Islet of Langerhans (tissue), 1 donor: Measurements from ENCODE around the gene OR4C45.
"Not testable (repeated sequence)": the region's sequence is repeated elsewhere in the genome, so short reads cannot be mapped to it uniquely, and the experiment has no call there.

Experiments used
- FAIRE-seq: peaks from one replicate; lab custom pipeline; 2011; peaks lifted over from hg19 to GRCh38; lab: Jason Lieb, UNC

OR4C45 gene

GRCh38 chr11:50032574-50032973 is at the start of gene OR4C45:
Gene OR4C45, plus strand, starts transcription at chr11:50032874.
- no peak for FAIRE-seq

- no peak for FAIRE-seq
Measured at GRCh38 chr11:49995565-49995964, 37.1 kb upstream of the OR4C45 start.

DNA sequence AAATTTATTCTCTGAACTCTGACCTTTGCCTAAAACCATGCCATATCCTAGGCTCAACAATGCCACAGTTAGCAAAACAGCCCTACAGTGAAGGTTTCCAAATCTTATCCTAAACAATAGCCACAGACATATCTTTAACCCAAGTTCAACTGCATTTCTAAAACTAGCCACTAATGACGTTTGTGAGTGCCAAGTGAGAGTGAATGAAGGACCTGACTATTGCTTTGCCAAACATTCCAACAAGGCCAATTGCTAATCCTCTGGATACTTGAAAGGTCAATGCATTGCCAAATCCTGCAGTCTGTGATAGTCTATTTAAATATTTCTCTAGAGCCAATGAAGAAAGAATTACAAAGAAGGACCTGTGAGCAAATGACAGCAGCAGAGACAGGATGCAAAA is 2.5 kb upstream of the OR4C45 start:
- no peak for FAIRE-seq

DNA sequence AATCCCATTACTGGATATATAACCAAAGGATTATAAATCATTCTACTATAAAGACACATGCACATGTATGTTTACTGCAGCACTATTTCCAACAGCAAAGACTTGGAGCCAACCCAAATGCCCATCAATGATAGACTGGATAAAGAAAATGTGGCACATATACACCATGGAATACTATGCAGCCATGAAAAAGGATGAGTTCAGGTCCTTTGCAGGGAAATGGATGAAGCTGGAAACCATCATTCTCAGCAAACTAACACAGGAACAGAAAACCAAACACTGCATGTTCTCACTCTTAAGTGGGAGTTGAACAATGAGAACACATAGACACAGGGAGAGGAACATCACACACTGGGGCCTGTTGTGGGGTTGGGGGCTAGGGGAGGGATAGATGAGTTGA is 3.6 kb downstream of the OR4C45 start:
- not testable (repeated sequence) for FAIRE-seq

- no peak for FAIRE-seq
Measured at GRCh38 chr11:50037251-50037650, 4.6 kb downstream of the OR4C45 start.

- no peak for FAIRE-seq
Measured at GRCh38 chr11:50044647-50045046, 12.0 kb downstream of the OR4C45 start.

- not testable (repeated sequence) for FAIRE-seq
Measured at GRCh38 chr11:50063056-50063455, 30.4 kb downstream of the OR4C45 start.

DNA sequence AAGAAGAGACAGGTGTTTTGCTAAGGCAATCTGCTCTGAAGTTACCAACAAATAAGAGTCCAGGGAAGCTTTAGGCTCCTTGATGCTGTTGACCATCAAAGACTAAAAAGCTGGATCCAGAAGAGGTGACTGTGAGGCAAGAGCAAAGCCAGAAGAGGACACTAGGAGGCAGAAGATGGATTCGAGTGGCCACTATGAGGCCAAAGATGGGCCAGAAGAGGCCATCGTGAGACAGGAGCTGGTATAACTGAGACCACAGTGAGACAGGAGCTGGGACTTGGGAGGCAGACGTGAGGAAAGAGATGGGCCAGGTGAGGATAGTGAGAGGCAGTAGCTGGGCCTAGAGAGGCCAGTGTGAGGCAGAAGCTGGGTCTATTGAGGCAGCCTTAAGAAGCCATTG is 37.7 kb downstream of the OR4C45 start:
- no peak for FAIRE-seq

GRCh38 chr11:50071584-50072225 is 39.0 kb downstream of the OR4C45 start:
- FAIRE-seq = no peak

- no peak for FAIRE-seq
Measured at GRCh38 chr11:50072226-50073112, 39.8 kb downstream of the OR4C45 start.

DNA sequence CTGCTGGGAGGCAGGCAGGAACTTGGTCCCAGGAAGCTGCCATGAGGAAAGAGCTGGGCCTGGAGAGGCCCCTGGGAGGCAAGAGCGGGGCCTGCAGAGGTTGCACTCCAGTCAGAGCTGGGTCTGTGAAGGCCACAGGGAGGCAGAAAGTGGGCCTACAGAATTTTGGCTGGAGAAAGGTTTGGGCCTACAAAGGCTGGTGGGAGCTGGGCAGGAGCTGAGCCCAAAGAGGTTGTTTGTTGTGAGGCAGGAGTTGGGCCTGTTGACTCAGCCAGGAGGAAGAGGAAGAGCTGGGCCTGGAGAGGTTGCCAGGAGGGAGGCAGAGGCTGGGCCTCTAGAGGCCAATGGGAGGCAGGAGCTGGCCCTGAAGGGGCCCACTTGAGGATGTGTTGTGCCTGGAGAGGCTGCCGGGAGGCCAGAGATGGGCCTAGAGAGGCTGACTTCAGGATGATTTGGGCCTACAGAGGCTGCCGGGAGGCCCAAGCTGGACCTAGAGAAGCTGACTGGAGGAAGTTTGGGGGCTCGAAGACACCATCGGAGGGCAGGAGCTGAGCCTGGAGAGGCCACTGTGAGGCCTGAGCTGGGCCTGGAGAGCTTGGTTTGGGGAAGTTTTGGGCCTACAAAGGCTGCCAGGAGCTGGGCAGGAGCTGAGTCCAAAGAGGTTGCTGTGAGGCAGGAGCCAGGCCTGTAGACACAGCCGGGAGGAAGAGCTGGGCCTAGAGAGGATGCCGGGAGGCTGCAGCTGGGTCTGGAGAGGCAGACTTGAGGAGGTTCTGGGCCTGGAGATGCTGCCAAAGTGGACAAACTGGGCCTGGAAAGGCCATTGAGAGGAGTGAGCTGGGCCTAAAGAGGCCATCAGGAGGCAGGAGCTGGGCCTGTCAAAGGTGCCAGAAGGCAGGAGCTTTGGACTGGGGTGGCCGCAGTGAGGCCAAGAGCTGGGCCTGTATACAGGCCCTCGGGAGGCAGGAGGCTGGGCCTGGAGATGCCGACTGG is 40.7 kb downstream of the OR4C45 start:
- no peak for FAIRE-seq

DNA sequence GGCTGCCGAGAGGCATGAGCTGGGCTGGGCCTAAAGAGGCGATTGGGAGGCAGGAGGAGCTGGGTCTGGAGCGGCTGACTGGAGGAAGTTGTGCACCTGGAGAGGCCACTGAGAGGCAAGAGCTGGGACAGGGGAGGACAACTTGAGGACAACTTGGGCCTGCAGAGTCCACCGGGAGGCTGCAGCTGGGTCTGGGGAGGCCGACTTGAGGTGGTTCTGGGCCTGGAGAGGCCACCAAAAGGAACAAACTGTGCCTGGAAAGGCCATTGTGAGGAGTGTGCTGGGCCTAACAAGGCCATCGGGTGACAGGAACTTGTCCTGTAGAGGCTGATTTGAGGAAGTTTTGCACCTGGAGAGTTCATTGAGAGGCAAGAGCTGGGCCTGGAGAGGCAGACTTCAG is 41.5 kb downstream of the OR4C45 start:
- FAIRE-seq = no peak

GRCh38 chr11:50075856-50076255 is 43.2 kb downstream of the OR4C45 start:
- no peak for FAIRE-seq

DNA sequence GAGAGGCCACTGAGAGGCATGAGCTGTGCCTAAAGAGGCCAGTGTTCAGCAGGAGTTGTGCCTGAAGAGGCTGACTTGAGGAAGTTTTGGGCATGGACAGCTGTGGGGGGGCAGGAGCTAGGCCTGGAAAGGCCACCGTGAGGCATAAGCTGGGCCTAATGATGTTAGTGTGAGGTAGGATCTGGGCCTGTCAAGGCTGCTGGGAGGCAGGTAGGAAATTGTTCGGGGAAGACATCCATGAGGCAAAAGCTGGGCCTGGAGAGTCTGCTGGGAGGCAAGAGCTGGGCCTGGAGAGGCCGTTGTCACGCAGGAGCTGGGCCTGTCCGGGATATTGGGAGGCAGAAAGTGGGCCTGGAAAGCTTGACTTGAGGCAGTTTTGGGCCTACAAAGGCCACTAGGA is 44.9 kb downstream of the OR4C45 start:
- no peak for FAIRE-seq

DNA sequence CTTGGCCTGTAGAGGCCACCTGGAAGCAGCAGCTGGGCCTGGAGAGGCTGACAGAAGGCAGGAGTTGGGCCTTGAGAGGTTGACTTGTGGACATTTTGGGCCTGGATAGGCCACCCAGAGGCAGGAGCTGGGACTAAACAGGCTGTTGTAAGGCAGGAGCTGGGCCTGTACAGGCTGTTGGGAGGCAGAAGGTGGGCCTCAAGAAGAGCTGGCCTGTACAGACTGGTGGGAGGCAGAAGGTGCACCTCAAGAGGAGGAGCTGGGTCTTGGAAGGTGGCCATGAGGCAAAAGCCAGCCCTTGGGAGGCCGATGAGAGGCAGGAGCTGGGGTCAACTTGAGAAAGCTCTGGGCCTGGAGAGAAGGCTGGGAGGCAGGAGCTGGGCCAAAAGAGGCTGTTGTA is 45.3 kb downstream of the OR4C45 start:
- FAIRE-seq = no peak

DNA sequence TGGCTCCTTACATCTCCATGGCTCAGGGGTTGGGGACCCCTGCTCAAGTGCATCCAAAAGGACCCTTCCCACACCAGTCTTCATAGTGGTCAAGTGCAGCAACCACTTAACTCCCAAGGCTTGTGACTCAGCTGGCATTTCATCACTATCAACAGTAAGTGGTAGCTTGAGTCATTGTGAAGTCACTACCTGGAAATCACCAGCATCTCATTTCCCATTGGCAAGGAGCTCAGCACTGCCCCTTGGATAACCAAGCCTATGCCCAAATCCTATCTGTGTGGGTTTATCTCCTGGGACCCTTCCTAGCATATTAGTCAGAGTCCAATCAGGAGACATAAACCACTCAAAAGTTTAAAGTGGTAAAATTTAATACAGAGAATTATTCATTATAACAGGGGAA is 46.3 kb downstream of the OR4C45 start:
- FAIRE-seq = not testable (repeated sequence)

GRCh38 chr11:50080256-50080655 is 47.6 kb downstream of the OR4C45 start:
- FAIRE-seq = no peak
